Measurements from ENCODE around the gene USF2. TPM values are rescaled to one million over a fixed set of nuclear protein-coding genes. Genes with fewer than 3 reads are reported as not detected.

Gene USF2
- total RNA-seq, 1 experiment from 2014 or later = 121 TPM

- DNase-seq (ENCODE audit: low read depth, low spot score) (no peak), ATAC-seq (no peak)
- H3K4me3 ChIP-seq (ENCODE audit: low read depth in 2 of 2, low read length in 2 of 2) = no peak overlapping the region
- in situ Hi-C loops (cut with HindIII; ENCODE audit: low pct_unique_long_range_greater_than_20kb, low sequenced_read_pairs) (no loop called here), intact Hi-C loops (cut with micrococcal nuclease; ENCODE audit: unreplicated experiment) (no loop called here)
- H3K36me3 ChIP-seq (ENCODE audit: control insufficient read depth, insufficient read depth, low read length) = no peaks in the 10 kb centered on the region
- no peak overlapping the region for H3K27ac ChIP-seq (ENCODE audit: low read length)
- no TSS peak for BruUV-seq (replicated peaks)
- no peaks in the 10 kb centered on the region; the same call in 1 of the 2 replicates for H3K27me3 ChIP-seq (ENCODE audit: control insufficient read depth, insufficient read depth, low read length)
- H3K4me1 ChIP-seq (ENCODE audit: control insufficient read depth, insufficient read depth, low read length) = no peaks in the 10 kb centered on the region
- H3K9me3 ChIP-seq (ENCODE audit: control insufficient read depth, insufficient read depth, low read depth, low read length) = no peaks in the 10 kb centered on the region
- POLR2A ChIA-PET = no interaction called here
- CTCF ChIA-PET = no interaction called here
- no peak for TF ChIP-seq POLR2AphosphoS5 (IDR thresholded peaks at IDR 0.05; ENCODE audit: low read depth, low read length)
- TF ChIP-seq CTCF (IDR thresholded peaks at IDR 0.05) = no peak
- TF ChIP-seq TCF7L2 (IDR thresholded peaks at IDR 0.05; ENCODE audit: low read depth, low read length) = no peak
- no peak for TF ChIP-seq REST (IDR thresholded peaks at IDR 0.05; ENCODE audit: insufficient read depth in 1 of 2, low read depth in 2 of 2, low read length in 1 of 2)
- no peak for TF ChIP-seq SIN3A (IDR thresholded peaks at IDR 0.05; ENCODE audit: borderline replicate concordance, insufficient read depth, low read depth, low read length)
Measured at GRCh38 chr19:35297922-35298321, 29.2 kb downstream of the USF2 start.

- ChIA-PET CTCF (no interaction called here), POLR2A (no interaction called here)
- Histone ChIP-seq H3K9me3 (ENCODE audit: control insufficient read depth, insufficient read depth, low read depth, low read length) (no peaks in the 10 kb centered on the region), H3K4me1 (ENCODE audit: control insufficient read depth, insufficient read depth, low read length) (no peaks in the 10 kb centered on the region), H3K4me3 (ENCODE audit: low read depth in 2 of 2, low read length in 2 of 2) (no peak overlapping the region), H3K27me3 (ENCODE audit: control insufficient read depth, insufficient read depth, low read length) (no peaks in the 10 kb centered on the region; the same call in 1 of the 2 replicates), H3K36me3 (ENCODE audit: control insufficient read depth, insufficient read depth, low read length) (no peaks in the 10 kb centered on the region), H3K27ac (ENCODE audit: low read length) (no peak overlapping the region)
- DNase-seq (ENCODE audit: low read depth, low spot score) (no peak), ATAC-seq (no peak)
- in situ Hi-C loops (cut with HindIII; ENCODE audit: low pct_unique_long_range_greater_than_20kb, low sequenced_read_pairs) = no loop called here
- TF ChIP-seq SIN3A (IDR thresholded peaks at IDR 0.05; ENCODE audit: borderline replicate concordance, insufficient read depth, low read depth, low read length) = no peak
- BruUV-seq (replicated peaks) = no TSS peak
- intact Hi-C loops (cut with micrococcal nuclease; ENCODE audit: unreplicated experiment) = no loop called here
Measured at GRCh38 chr19:35298561-35298972, 29.8 kb downstream of the USF2 start.

- no peaks in the 10 kb centered on the region for H3K4me1 ChIP-seq (ENCODE audit: control insufficient read depth, insufficient read depth, low read length)
- H3K9me3 ChIP-seq (ENCODE audit: control insufficient read depth, insufficient read depth, low read depth, low read length) = no peaks in the 10 kb centered on the region
- no peak overlapping the region for H3K27ac ChIP-seq (ENCODE audit: low read length)
- H3K27me3 ChIP-seq (ENCODE audit: control insufficient read depth, insufficient read depth, low read length) = no peaks in the 10 kb centered on the region; the same call in 1 of the 2 replicates
- ATAC-seq = no peak
- TF ChIP-seq SIN3A (IDR thresholded peaks at IDR 0.05; ENCODE audit: borderline replicate concordance, insufficient read depth, low read depth, low read length) = no peak
- no peak for TF ChIP-seq CTCF (IDR thresholded peaks at IDR 0.05)
- TF ChIP-seq REST (IDR thresholded peaks at IDR 0.05; ENCODE audit: insufficient read depth in 1 of 2, low read depth in 2 of 2, low read length in 1 of 2) = no peak
- TF ChIP-seq POLR2AphosphoS5 (IDR thresholded peaks at IDR 0.05; ENCODE audit: low read depth, low read length) = no peak
- TF ChIP-seq TCF7L2 (IDR thresholded peaks at IDR 0.05; ENCODE audit: low read depth, low read length) = no peak
- H3K4me3 ChIP-seq (ENCODE audit: low read depth in 2 of 2, low read length in 2 of 2) = no peak overlapping the region
- intact Hi-C loops (cut with micrococcal nuclease; ENCODE audit: unreplicated experiment) = no loop called here
- ChIA-PET CTCF (no interaction called here), POLR2A (no interaction called here)
- in situ Hi-C loops (cut with HindIII; ENCODE audit: low pct_unique_long_range_greater_than_20kb, low sequenced_read_pairs) = no loop called here
- H3K36me3 ChIP-seq (ENCODE audit: control insufficient read depth, insufficient read depth, low read length) = no peaks in the 10 kb centered on the region
- no peak for DNase-seq (ENCODE audit: low read depth, low spot score)
- BruUV-seq (replicated peaks) = no TSS peak
Measured at GRCh38 chr19:35299523-35300338, 31.0 kb downstream of the USF2 start.

Measured in Panc1 (cell line).